SJSA1 (cell line): ENCODE data around the gene PSMD14. TPM values are rescaled to one million over a fixed set of nuclear protein-coding genes. Genes with fewer than 3 reads are reported as not detected.

Experiments used
- DNase-seq, 2 experiments: peaks; one replicate each; pipeline ENCODE4 v3.0.0-alpha.2; 2015 to 2020; ENCODE audit warnings: low spot score in 2 of 2, low read depth in 1 of 2
- H3K27ac ChIP-seq: fragments of 250-450 bp; sonication (Bioruptor Pico); 2 replicates; pipeline ENCODE4 v1.5.1; 2020; ENCODE audit warnings: mild to moderate bottlenecking, moderate library complexity
- H3K27me3 ChIP-seq: fragments of 250-450 bp; sonication (Bioruptor Pico); replicated peaks from 2 replicates; pipeline ENCODE4 v1.5.1; 2020; ENCODE audit warnings: mild to moderate bottlenecking, moderate library complexity
- H3K36me3 ChIP-seq: fragments of 250-450 bp; sonication (Bioruptor Pico); 2 replicates; pipeline ENCODE4 v1.5.1; 2020; ENCODE audit warnings: mild to moderate bottlenecking
- H3K4me1 ChIP-seq: fragments of 250-450 bp; sonication (Bioruptor Pico); replicated peaks from 2 replicates; pipeline ENCODE4 v1.6.1; 2021; ENCODE audit warnings: mild to moderate bottlenecking
- H3K4me3 ChIP-seq: fragments of 250-450 bp; sonication (Bioruptor Pico); 2 replicates; pipeline ENCODE4 v1.5.1; 2020; ENCODE audit warnings: mild to moderate bottlenecking
- H3K9me3 ChIP-seq: fragments of 250-450 bp; sonication (Bioruptor Pico); replicated peaks from 2 replicates; pipeline ENCODE4 v1.5.1; 2020; ENCODE audit warnings: mild to moderate bottlenecking
- total RNA-seq: library from RNA; depleted of rRNA; stranded (reverse); fragments of >200 nt; shearing (Covaris generic); gene quantifications from 2 replicates; pipeline ENCODE4 v1.2.3, GENCODE V29; 2014; rRNA removed

The PSMD14 gene
- total RNA-seq, 1 experiment from 2014 or later: 232 TPM

- Histone ChIP-seq H3K36me3 (no peaks in the 10 kb centered on the region), H3K4me3 (no peak overlapping the region), H3K9me3 (no peaks in the 10 kb centered on the region), H3K27me3 (peaks cover 6% of the 10 kb centered on the region; the same call in 1 of the 2 replicates), H3K4me1 (no peaks in the 10 kb centered on the region), H3K27ac (no peak overlapping the region)
- DNase-seq: no peak
Observed at GRCh38 chr2:161436411-161436810, 128.2 kb downstream of the PSMD14 start.

GRCh38 chr2:161438598-161438997, 130.4 kb downstream of the PSMD14 start:
- Histone ChIP-seq H3K27ac (no peak overlapping the region), H3K36me3 (no peaks in the 10 kb centered on the region), H3K4me1 (no peaks in the 10 kb centered on the region), H3K4me3 (no peak overlapping the region), H3K27me3 (no peaks in the 10 kb centered on the region; the same call in 1 of the 2 replicates), H3K9me3 (no peaks in the 10 kb centered on the region)
- no peak for DNase-seq

- H3K4me3 ChIP-seq: no peak overlapping the region
- no peaks in the 10 kb centered on the region for H3K36me3 ChIP-seq
- H3K27me3 ChIP-seq: no peaks in the 10 kb centered on the region; the same call in 1 of the 2 replicates
- H3K27ac ChIP-seq: no peak overlapping the region
- DNase-seq: no peak
- H3K4me1 ChIP-seq: no peaks in the 10 kb centered on the region
- no peaks in the 10 kb centered on the region for H3K9me3 ChIP-seq
Observed at GRCh38 chr2:161445097-161445496, 136.9 kb downstream of the PSMD14 start.

DNA sequence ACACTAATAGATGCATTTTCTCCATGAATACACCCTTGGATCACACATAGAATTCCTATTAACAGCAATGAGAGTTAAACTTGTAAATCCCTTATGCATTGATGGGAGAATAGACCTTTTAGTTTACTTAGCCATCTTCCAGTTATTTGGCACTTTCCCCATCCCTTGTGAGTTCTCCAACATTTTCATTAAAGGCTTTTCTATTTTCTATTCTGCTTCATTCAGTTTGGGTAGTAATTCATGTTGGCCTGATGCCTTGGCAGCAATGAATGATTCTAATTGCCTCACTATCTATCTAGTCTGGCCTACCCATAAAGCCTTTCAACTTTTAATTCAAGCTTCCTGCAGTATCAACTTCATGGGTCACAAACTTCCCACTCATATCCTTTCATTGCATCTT, 140.2 kb downstream of the PSMD14 start:
- Histone ChIP-seq H3K27me3 (no peaks in the 10 kb centered on the region; the same call in 1 of the 2 replicates), H3K4me3 (no peak overlapping the region), H3K27ac (no peak overlapping the region), H3K4me1 (no peaks in the 10 kb centered on the region), H3K9me3 (no peaks in the 10 kb centered on the region), H3K36me3 (no peaks in the 10 kb centered on the region)
- DNase-seq: no peak

Other genes with a start within 250 kb of the PSMD14 start
- 67.5 and 106 TPM in 2 replicates for gene TANK, start 148.0 kb upstream of the PSMD14 start, total RNA-seq
- 0.03 TPM in 1 of 2 replicates, not detected in the other for gene TBR1, start 107.9 kb downstream of the PSMD14 start, total RNA-seq